ENCODE results near the gene PLOD3. TPM values are rescaled to one million over a fixed set of nuclear protein-coding genes. Genes with fewer than 3 reads are reported as not detected.
"Not testable (repeated sequence)": the region's sequence is repeated elsewhere in the genome, so short reads cannot be mapped to it uniquely, and the experiment has no call there.

Gene PLOD3
- polyA plus RNA-seq, 1 donor = 48.7 TPM

- no peak for DNase-seq
Measured at GRCh38 chr7:101210143-101210542, 7.2 kb downstream of the PLOD3 start.

- no peak for DNase-seq
Measured at GRCh38 chr7:101208794-101209193, 8.6 kb downstream of the PLOD3 start.

GRCh38 chr7:101207459-101207858 lies 9.9 kb downstream of the PLOD3 start:
- no peak for DNase-seq

- no peak for DNase-seq
Measured at GRCh38 chr7:101206665-101207042, 10.7 kb downstream of the PLOD3 start.

GRCh38 chr7:101205901-101206664 lies 11.3 kb downstream of the PLOD3 start:
- DNase-seq = no peak

- DNase-seq = not testable (repeated sequence)
Measured at GRCh38 chr7:101203740-101204738, 13.3 kb downstream of the PLOD3 start.

- DNase-seq = no peak
Measured at GRCh38 chr7:101202603-101202918, 14.8 kb downstream of the PLOD3 start.

GRCh38 chr7:101201695-101202602 lies 15.4 kb downstream of the PLOD3 start:
- no peak for DNase-seq

- no peak for DNase-seq
Measured at GRCh38 chr7:101200862-101201599, 16.4 kb downstream of the PLOD3 start, which contains the start of gene MOGAT3. TSS of gene MOGAT3 (minus strand) at chr7:101201036. CDS start at chr7:101200854, 182 bp downstream.

GRCh38 chr7:101200504-101200861 lies 16.9 kb downstream of the PLOD3 start:
- no peak for DNase-seq

GRCh38 chr7:101199522-101199921 lies 17.9 kb downstream of the PLOD3 start:
- not testable (repeated sequence) for DNase-seq

GRCh38 chr7:101198476-101198875 lies 18.9 kb downstream of the PLOD3 start:
- no peak for DNase-seq

GRCh38 chr7:101197991-101198390 lies 19.4 kb downstream of the PLOD3 start:
- no peak for DNase-seq

GRCh38 chr7:101195884-101196283 lies 21.5 kb downstream of the PLOD3 start:
- DNase-seq = no peak

GRCh38 chr7:101189109-101189508 lies 28.3 kb downstream of the PLOD3 start:
- DNase-seq = no peak

- no peak for DNase-seq
Measured at GRCh38 chr7:101186844-101187428, 30.4 kb downstream of the PLOD3 start.

GRCh38 chr7:101186194-101186593 lies 31.2 kb downstream of the PLOD3 start:
- no peak for DNase-seq

GRCh38 chr7:101185258-101185839 lies 32.0 kb downstream of the PLOD3 start:
- DNase-seq = no peak

- no peak for DNase-seq
Measured at GRCh38 chr7:101180130-101180755, 37.1 kb downstream of the PLOD3 start, which contains the start of gene NAT16. TSS of gene NAT16 (minus strand) at chr7:101180293. CDS start at chr7:101174807, 5,486 bp downstream.

- DNase-seq = no peak
Measured at GRCh38 chr7:101179713-101180112, 37.7 kb downstream of the PLOD3 start.
